GM12891 (cell line): ENCODE results near the gene GUF1.
A peak's percentile ranks its signal among the peaks of the same experiment; 100 is the strongest.
"Not testable (repeated sequence)": the region's sequence is repeated elsewhere in the genome, so short reads cannot be mapped to it uniquely, and the experiment has no call there.

Experiments used
- DNase-seq: peaks from one replicate; pipeline ENCODE4 v3.0.0; 2011; ENCODE audit warnings: low spot score; ENCODE audit not compliant: insufficient read length
- FAIRE-seq: peaks from 2 replicates; lab custom pipeline; 2011; peaks lifted over from hg19 to GRCh38; lab: Jason Lieb, UNC
- PAX5 ChIP-seq: IDR thresholded peaks from 2 replicates; pipeline ENCODE4 v1.6.1; 2011; ENCODE audit warnings: low read length, moderate library complexity, mild to moderate bottlenecking; ENCODE audit not compliant: insufficient read depth, severe bottlenecking
- POLR2A ChIP-seq: IDR thresholded peaks from 2 replicates; pipeline ENCODE4 v1.6.1; 2011; ENCODE audit warnings: low read depth, low read length, control low read depth
- POLR2AphosphoS5 ChIP-seq: IDR thresholded peaks from 2 replicates; pipeline ENCODE4 v1.6.1; 2011; ENCODE audit warnings: low read depth, low read length, control low read depth
- POU2F2 ChIP-seq: IDR thresholded peaks from 2 replicates; pipeline ENCODE4 v1.6.1; 2011; ENCODE audit warnings: low read depth, mild to moderate bottlenecking, control low read depth, low read length, moderate library complexity
- SPI1 ChIP-seq: IDR thresholded peaks from 2 replicates; pipeline ENCODE4 v1.6.1; 2011; ENCODE audit warnings: low read depth, low read length, control low read depth
- TAF1 ChIP-seq: IDR thresholded peaks from 2 replicates; pipeline ENCODE4 v1.6.1; 2011; ENCODE audit warnings: low read depth, low read length, control low read depth

GUF1 gene

GRCh38 chr4:44704673-44705072 is 26.5 kb downstream of the GUF1 start:
- no peak for TF ChIP-seq SPI1
- TF ChIP-seq POLR2AphosphoS5: no peak
- TF ChIP-seq TAF1: no peak
- no peak for TF ChIP-seq POU2F2
- TF ChIP-seq PAX5: no peak
- no peak for TF ChIP-seq POLR2A
- no peak for DNase-seq
- FAIRE-seq: no peak

- FAIRE-seq: no peak
- no peak for DNase-seq
Measured at GRCh38 chr4:44713125-44713524, 34.9 kb downstream of the GUF1 start.

GRCh38 chr4:44716597-44716996 is 38.4 kb downstream of the GUF1 start:
- DNase-seq (no peak), FAIRE-seq (no peak)
- TF ChIP-seq POLR2AphosphoS5: no peak
- no peak for TF ChIP-seq POLR2A
- TF ChIP-seq PAX5: no peak
- TF ChIP-seq TAF1: no peak
- no peak for TF ChIP-seq POU2F2
- no peak for TF ChIP-seq SPI1

More at GRCh38 chr4:44713125-44713524, 34.9 kb downstream of the GUF1 start:
- no peak for TF ChIP-seq POLR2AphosphoS5
- TF ChIP-seq SPI1: no peak
- no peak for TF ChIP-seq TAF1
- TF ChIP-seq POLR2A: no peak
- no peak for TF ChIP-seq POU2F2
- TF ChIP-seq PAX5: no peak

- TF ChIP-seq TAF1: no peak
- TF ChIP-seq POLR2AphosphoS5: no peak
- TF ChIP-seq POU2F2: no peak
- TF ChIP-seq SPI1: no peak
- no peak for TF ChIP-seq PAX5
- TF ChIP-seq POLR2A: no peak
- peak; percentile 31 for FAIRE-seq
- DNase-seq: no peak
Measured at GRCh38 chr4:44720371-44720770, 42.2 kb downstream of the GUF1 start.

- DNase-seq: no peak
- TF ChIP-seq TAF1 (no peak), POLR2AphosphoS5 (no peak), SPI1 (no peak), PAX5 (no peak), POLR2A (no peak), POU2F2 (no peak)
- FAIRE-seq: no peak
Measured at GRCh38 chr4:44722001-44722400, 43.8 kb downstream of the GUF1 start.

GRCh38 chr4:44725166-44725565 is 46.9 kb downstream of the GUF1 start:
- TF ChIP-seq POLR2AphosphoS5 (no peak), TAF1 (no peak), PAX5 (no peak), POU2F2 (no peak), SPI1 (no peak), POLR2A (no peak)
- FAIRE-seq (no peak), DNase-seq (no peak)

GRCh38 chr4:44725726-44726037 is 47.5 kb downstream of the GUF1 start:
- TF ChIP-seq POU2F2 (no peak), PAX5 (no peak), POLR2A (no peak), POLR2AphosphoS5 (no peak), SPI1 (no peak), TAF1 (no peak)
- FAIRE-seq (no peak), DNase-seq (no peak)

GRCh38 chr4:44726038-44726871 is 48.0 kb downstream of the GUF1 start, which contains the start of gene GNPDA2:
TSS of gene GNPDA2 (minus strand) at chr4:44726556. CDS start at chr4:44722207, 4,349 bp downstream.
- DNase-seq (peak; percentile 62), FAIRE-seq (peak; percentile 98)
- TF ChIP-seq TAF1 (peak; percentile 81), PAX5 (peak; percentile 88), SPI1 (0 out of 2 replicates have a peak, but pooled peaks have one; percentile 38), POU2F2 (peak; percentile 50; the same call in 1 of the 2 replicates), POLR2AphosphoS5 (peak; percentile 81), POLR2A (peak; percentile 88)

- TF ChIP-seq SPI1 (no peak), POLR2AphosphoS5 (no peak), POLR2A (no peak), PAX5 (no peak), POU2F2 (no peak), TAF1 (no peak)
- FAIRE-seq: no peak
- no peak for DNase-seq
Measured at GRCh38 chr4:44727471-44727870, 49.3 kb downstream of the GUF1 start.

- FAIRE-seq, DNase-seq: not testable (repeated sequence)
Measured at GRCh38 chr4:44728694-44729093, 50.5 kb downstream of the GUF1 start.
